Measurements from ENCODE around the gene PCTP.

- TF ChIP-seq CTCF (conservative IDR thresholded peaks at IDR 0.05 in 1 of 2, IDR thresholded peaks at IDR 0.05 in 1 of 2; ENCODE audit: extremely low read depth in 1 of 2, insufficient read depth in 1 of 2, low read depth in 1 of 2, low read length in 2 of 2) = no peak
- TF ChIP-seq EZH2 (IDR thresholded peaks at IDR 0.05; ENCODE audit: borderline replicate concordance, low read length) = no peak
Observed at GRCh38 chr17:55720919-55721836, 29.7 kb upstream of the PCTP start.

All from mammary epithelial cell (primary cell).